Gastroesophageal sphincter (tissue), 3 donors: Measurements from ENCODE around the gene AGRN.

Experiments
- EP300 ChIP-seq: sonication (generic); formaldehyde crosslinking; IDR thresholded peaks from one replicate; pipeline ENCODE4 v1.6.1; 2017; ENCODE audit warnings: antibody characterized with exemption, mild to moderate bottlenecking
- POLR2A ChIP-seq, 2 donors: fragments of 450-650 bp; IDR thresholded peaks; one replicate each; pipeline ENCODE4 v1.6.1; 2017; ENCODE audit warnings: antibody characterized with exemption in 2 of 2, mild to moderate bottlenecking in 2 of 2, moderate library complexity in 1 of 2
- TF ChIP-seq, protein P1 (sequence below), 4 experiments: fragments of 200-600 bp in 2 of 4; fragments of 450-650 bp in 2 of 4; sonication (generic) in 1 of 4; IDR thresholded peaks; one replicate each; pipeline ENCODE4 v1.5.1; 2017 to 2019; ENCODE audit warnings: antibody characterized with exemption in 4 of 4, mild to moderate bottlenecking in 2 of 4, moderate library complexity in 2 of 4

DNA sequence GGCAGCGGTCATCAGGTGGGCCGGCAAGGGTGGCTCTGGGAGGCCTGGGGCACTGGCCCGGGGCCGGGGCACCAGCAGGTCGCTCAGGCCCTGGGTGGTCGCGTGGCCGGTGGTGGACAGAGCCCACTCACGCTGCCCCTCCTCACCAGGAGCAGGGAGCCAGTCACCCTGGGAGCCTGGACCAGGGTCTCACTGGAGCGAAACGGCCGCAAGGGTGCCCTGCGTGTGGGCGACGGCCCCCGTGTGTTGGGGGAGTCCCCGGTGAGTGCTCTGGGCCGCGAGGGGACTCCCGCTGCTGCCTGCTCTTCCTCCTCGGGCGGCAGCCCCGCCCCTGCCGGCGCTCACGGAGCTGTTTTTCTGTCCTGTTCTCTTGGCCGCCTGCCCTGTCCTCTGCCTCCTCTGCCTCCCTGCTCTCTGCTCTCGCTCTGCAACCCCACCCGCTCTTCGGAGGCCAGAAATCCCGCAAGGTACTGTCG lies 30.7 kb downstream of the AGRN start:
- TF ChIP-seq, protein P1, sequence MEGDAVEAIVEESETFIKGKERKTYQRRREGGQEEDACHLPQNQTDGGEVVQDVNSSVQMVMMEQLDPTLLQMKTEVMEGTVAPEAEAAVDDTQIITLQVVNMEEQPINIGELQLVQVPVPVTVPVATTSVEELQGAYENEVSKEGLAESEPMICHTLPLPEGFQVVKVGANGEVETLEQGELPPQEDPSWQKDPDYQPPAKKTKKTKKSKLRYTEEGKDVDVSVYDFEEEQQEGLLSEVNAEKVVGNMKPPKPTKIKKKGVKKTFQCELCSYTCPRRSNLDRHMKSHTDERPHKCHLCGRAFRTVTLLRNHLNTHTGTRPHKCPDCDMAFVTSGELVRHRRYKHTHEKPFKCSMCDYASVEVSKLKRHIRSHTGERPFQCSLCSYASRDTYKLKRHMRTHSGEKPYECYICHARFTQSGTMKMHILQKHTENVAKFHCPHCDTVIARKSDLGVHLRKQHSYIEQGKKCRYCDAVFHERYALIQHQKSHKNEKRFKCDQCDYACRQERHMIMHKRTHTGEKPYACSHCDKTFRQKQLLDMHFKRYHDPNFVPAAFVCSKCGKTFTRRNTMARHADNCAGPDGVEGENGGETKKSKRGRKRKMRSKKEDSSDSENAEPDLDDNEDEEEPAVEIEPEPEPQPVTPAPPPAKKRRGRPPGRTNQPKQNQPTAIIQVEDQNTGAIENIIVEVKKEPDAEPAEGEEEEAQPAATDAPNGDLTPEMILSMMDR (IDR thresholded peaks at IDR 0.05) = no peak
- TF ChIP-seq POLR2A (IDR thresholded peaks at IDR 0.05) (no peak), EP300 (no peak)
